Breast epithelium (tissue), 3 donors: Measurements from ENCODE around the gene FRMD3.

Source experiments
- POLR2A ChIP-seq: fragments of 450-650 bp; IDR thresholded peaks from one replicate; pipeline ENCODE4 v1.6.1; 2016; ENCODE audit warnings: antibody characterized with exemption, mild to moderate bottlenecking, moderate library complexity
- POLR2AphosphoS5 ChIP-seq, 3 donors: sonication (generic); formaldehyde crosslinking; IDR thresholded peaks; one replicate each; pipeline ENCODE4 v1.6.1; 2017; ENCODE audit warnings: antibody characterized with exemption in 3 of 3
- TF ChIP-seq, protein P1 (sequence below), 3 donors: fragments of 450-650 bp; IDR thresholded peaks; one replicate each; pipeline ENCODE4 v1.5.1; 2016 to 2017; ENCODE audit warnings: antibody characterized with exemption in 3 of 3, mild to moderate bottlenecking in 3 of 3, moderate library complexity in 3 of 3

DNA sequence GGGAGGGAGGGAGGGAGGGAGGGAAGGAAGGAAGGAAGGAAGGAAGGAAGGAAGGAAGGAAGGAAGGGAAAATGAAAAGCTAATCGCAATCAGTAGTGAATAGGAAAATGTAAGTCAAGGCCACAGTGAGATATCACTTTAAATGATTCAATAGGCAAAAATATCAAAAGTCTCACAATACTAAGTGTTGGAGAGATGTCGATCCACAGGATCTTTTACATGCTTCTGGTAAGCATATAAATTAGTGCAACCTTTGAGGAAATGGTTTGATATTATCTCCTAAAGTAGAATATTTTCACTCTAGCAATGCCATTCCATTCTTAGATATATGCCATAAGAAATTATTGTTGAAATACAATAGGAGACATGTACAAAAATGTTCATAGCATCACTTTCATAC, 58.4 kb downstream of the FRMD3 start:
- TF ChIP-seq, protein P1, sequence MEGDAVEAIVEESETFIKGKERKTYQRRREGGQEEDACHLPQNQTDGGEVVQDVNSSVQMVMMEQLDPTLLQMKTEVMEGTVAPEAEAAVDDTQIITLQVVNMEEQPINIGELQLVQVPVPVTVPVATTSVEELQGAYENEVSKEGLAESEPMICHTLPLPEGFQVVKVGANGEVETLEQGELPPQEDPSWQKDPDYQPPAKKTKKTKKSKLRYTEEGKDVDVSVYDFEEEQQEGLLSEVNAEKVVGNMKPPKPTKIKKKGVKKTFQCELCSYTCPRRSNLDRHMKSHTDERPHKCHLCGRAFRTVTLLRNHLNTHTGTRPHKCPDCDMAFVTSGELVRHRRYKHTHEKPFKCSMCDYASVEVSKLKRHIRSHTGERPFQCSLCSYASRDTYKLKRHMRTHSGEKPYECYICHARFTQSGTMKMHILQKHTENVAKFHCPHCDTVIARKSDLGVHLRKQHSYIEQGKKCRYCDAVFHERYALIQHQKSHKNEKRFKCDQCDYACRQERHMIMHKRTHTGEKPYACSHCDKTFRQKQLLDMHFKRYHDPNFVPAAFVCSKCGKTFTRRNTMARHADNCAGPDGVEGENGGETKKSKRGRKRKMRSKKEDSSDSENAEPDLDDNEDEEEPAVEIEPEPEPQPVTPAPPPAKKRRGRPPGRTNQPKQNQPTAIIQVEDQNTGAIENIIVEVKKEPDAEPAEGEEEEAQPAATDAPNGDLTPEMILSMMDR (IDR thresholded peaks at IDR 0.05): no peak
- TF ChIP-seq POLR2AphosphoS5 (IDR thresholded peaks at IDR 0.05): no peak
- no peak for TF ChIP-seq POLR2A
